Measurements from ENCODE around the gene ADAT3.
"Not testable (repeated sequence)": the region's sequence is repeated elsewhere in the genome, so short reads cannot be mapped to it uniquely, and the experiment has no call there.

The ADAT3 gene

DNA sequence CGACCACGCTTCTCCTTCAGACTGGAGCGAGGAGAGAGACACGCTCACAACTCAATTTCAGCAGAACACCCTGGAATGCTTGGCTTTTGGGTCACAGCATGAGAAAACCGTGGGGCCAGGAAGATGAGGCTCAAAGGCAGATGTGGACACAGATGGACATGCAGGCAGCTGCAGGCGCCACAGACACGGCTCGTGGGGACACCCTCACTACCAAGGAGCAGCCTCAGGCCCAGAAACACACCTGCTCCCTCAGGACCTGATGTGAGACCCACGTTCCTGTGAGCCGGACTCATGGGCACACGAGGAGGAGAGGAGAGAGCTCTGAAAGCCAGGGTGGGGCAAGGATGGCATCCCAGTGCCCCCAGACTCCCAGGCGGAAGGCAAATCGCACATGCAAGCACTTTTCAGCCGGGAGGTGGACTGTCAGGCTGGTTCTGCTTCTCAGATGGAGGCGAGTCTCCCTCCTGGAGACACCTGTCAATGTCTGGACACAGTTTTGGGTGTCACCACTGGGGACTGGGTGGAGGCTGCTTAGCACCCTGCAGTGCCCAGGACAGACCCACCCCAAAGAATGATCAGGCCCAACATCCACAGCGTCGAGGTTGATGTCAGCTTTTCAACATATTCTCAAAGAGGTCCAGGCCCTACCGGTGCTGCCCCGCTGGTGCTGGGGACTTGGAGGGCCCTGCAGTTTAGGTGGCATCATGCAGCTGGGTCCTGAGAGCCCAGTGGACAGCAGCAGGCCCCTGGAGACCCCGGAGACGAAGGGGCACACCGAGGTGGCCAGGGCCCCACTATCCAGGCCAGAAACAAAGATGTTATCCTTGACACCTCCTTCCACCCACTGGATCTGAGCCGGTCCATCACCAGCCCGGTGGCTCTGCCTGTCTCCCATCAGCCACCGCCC is 22.2 kb upstream of the ADAT3 start:
- DNase-seq (ENCODE audit: low read depth): no peak
- TF ChIP-seq, protein P1, sequence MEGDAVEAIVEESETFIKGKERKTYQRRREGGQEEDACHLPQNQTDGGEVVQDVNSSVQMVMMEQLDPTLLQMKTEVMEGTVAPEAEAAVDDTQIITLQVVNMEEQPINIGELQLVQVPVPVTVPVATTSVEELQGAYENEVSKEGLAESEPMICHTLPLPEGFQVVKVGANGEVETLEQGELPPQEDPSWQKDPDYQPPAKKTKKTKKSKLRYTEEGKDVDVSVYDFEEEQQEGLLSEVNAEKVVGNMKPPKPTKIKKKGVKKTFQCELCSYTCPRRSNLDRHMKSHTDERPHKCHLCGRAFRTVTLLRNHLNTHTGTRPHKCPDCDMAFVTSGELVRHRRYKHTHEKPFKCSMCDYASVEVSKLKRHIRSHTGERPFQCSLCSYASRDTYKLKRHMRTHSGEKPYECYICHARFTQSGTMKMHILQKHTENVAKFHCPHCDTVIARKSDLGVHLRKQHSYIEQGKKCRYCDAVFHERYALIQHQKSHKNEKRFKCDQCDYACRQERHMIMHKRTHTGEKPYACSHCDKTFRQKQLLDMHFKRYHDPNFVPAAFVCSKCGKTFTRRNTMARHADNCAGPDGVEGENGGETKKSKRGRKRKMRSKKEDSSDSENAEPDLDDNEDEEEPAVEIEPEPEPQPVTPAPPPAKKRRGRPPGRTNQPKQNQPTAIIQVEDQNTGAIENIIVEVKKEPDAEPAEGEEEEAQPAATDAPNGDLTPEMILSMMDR (conservative IDR thresholded peaks at IDR 0.05; ENCODE audit: control insufficient read depth, insufficient read depth, low read depth, low read length): no peak
- H3K4me3 ChIP-seq (ENCODE audit: control insufficient read depth, low read depth, low read length): peak overlapping the region; percentile 85

- peak overlapping the region; percentile 85 for H3K4me3 ChIP-seq (ENCODE audit: control insufficient read depth, low read depth, low read length)
- TF ChIP-seq, protein P1 (conservative IDR thresholded peaks at IDR 0.05; ENCODE audit: control insufficient read depth, insufficient read depth, low read depth, low read length): no peak
- DNase-seq (ENCODE audit: low read depth): no peak
These were observed 21.4 kb upstream of the ADAT3 start for GRCh38 chr19:1883784-1884183.

- peak overlapping the region; percentile 85 for H3K4me3 ChIP-seq (ENCODE audit: control insufficient read depth, low read depth, low read length)
- TF ChIP-seq, protein P1 (conservative IDR thresholded peaks at IDR 0.05; ENCODE audit: control insufficient read depth, insufficient read depth, low read depth, low read length): no peak
- DNase-seq (ENCODE audit: low read depth): no peak
These were observed 20.9 kb upstream of the ADAT3 start for GRCh38 chr19:1884291-1884718.

DNA sequence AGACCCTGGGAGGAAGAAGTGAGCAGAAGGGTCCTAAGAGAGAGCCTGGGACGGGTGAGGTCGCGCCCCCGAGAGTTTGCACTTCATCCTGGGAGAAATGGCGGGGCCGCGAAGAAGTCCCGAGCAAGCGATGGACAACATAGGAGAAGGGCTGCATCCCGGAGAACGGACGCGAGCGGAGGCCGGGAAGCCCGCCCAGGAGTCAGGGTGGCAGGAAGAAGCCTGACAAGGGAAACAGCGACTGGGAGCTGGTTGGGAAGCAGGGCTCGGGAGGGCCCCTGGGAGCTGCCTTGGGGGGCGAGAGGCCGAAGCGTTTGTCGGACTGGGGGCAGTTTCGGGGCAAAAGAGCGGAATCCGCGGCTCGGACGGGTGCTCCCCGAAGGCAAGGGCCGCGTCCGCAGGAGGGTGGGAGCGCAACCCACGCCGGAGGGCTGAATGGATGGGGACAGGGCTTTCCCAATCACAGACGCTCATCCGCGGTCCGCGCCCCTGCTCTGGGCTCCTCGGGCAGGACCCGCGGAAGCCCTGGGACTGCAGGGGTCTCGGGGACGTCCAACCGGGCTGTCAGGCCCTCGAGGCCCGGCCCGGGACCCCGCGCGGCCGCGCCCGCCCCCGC is 20.4 kb upstream of the ADAT3 start:
- TF ChIP-seq, protein P1 (conservative IDR thresholded peaks at IDR 0.05; ENCODE audit: control insufficient read depth, insufficient read depth, low read depth, low read length): no peak
- peak overlapping the region; percentile 85 for H3K4me3 ChIP-seq (ENCODE audit: control insufficient read depth, low read depth, low read length)
- DNase-seq (ENCODE audit: low read depth): no peak

DNA sequence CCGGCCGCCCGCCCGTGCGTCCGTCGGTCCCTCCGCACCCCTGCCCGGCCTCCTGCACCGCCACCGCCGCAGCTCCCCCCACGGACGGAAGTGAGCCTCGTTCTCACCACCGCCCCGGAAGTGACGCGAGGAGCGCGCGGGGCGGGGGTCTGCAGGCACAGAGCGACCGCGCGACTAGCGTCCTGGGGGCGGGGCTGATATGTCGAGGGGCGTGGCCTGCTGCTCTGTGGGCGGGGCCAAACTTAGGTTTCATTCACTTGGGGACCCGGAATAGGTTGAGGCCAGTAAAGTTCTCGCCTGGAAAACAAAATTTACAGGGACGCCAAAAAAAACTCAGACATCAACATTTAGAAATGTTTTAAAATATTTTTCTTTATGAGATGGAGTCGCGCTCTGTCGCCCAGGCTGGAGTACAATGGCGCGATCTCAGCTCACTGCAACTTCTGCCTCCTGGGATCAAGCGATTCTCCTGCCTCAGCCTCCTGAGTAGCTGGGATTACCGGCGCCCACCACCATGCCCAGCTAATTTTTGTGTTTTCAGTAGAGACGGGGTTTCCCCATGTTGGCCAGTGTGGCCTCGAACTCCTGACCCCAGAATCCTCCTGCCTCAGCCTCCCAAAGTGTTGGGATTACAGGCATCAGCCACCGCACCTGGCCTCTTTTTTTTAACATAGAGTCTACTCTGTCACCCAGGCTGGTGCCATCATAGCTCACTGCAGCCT is 19.6 kb upstream of the ADAT3 start, which contains the start of gene ABHD17A:
TSS of gene ABHD17A (minus strand) at position 99 of the 722 bp plus-strand sequence. CDS start 3,930 bp downstream, outside the sequence.
- H3K4me3 ChIP-seq (ENCODE audit: control insufficient read depth, low read depth, low read length): peak within 1 kb of the TSS; percentile 85
- DNase-seq (ENCODE audit: low read depth): peak; percentile 86

DNA sequence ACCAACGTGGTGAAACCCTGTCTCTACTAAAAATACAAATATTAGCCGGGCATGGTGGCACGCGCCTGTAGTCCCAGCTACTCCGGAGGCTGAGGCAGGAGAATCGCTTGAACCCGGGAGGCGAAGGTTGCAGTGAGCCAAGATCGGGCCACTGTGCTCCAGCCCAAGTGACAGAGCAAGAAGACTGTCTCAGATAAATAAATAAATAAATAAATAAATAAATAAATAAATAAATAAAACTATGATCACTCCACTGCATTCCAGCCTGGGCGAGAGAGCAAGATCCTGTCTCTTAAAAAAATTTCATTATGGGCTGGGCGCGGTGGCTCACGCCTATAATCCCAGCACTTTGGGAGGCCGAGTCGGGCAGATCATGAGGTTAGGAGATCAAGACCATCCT is 18.8 kb upstream of the ADAT3 start:
- DNase-seq (ENCODE audit: low read depth); H3K4me3 ChIP-seq (ENCODE audit: control insufficient read depth, low read depth, low read length): not testable (repeated sequence)

DNA sequence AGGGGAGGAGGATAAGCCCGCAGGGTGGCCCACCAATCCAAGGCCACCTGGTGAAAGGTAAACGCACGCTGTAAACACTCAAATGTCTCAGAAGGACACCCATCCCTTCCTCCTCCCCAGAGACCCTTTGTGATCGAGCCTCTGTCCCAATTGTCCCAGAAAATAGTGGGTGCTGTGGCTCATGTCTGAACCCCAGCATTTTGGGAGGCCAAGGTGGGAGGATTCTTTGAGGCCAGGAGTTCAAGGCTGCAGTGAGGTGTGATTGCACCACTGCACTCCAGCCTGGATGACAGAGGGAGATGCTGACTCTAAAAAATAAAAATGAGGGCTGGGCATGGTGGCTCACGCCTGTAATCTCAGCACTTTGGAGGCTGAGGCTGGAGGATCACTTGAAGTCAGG is 16.8 kb upstream of the ADAT3 start:
- TF ChIP-seq, protein P1 (conservative IDR thresholded peaks at IDR 0.05; ENCODE audit: control insufficient read depth, insufficient read depth, low read depth, low read length): no peak
- no peak overlapping the region for H3K4me3 ChIP-seq (ENCODE audit: control insufficient read depth, low read depth, low read length)
- no peak for DNase-seq (ENCODE audit: low read depth)

Measured in fibroblast of mammary gland (primary cell).